Spleen (tissue), 11 donors: ENCODE results near the gene ARHGEF40. TPM values are rescaled to one million over a fixed set of nuclear protein-coding genes. Genes with fewer than 3 reads are reported as not detected.
A peak's percentile ranks its signal among the peaks of the same experiment; 100 is the strongest.

ENCODE experiments used
- DNase-seq: peaks from one replicate; pipeline ENCODE4 v3.0.0-alpha.2; 2020
- H3K27ac ChIP-seq, 8 donors: fragments of 200-600 bp; sonication (generic) in 7 of 8; 1 replicate in 4 of 8; 2 replicates in 4 of 8; pipeline versions ENCODE4 v1.5.0 to v1.8.0; 2016 to 2021; ENCODE audit warnings: inconsistent platforms in 4 of 8, mild to moderate bottlenecking in 4 of 8, moderate library complexity in 1 of 8
- H3K27me3 ChIP-seq, 7 donors: fragments of 200-600 bp; sonication (generic) in 6 of 7; replicated peaks in 1 of 7; 1 replicate in 4 of 7; 2 replicates in 3 of 7; pipeline versions ENCODE4 v1.5.0 to v1.8.0; 2016 to 2021; ENCODE audit warnings: inconsistent platforms in 3 of 7, mild to moderate bottlenecking in 1 of 7
- H3K36me3 ChIP-seq, 6 donors: fragments of 200-600 bp; sonication (generic) in 5 of 6; 1 replicate in 4 of 6; 2 replicates in 2 of 6; pipeline versions ENCODE4 v1.5.0 to v1.8.0; 2016 to 2021; ENCODE audit warnings: inconsistent platforms in 2 of 6
- H3K4me1 ChIP-seq, 6 donors: fragments of 200-600 bp; sonication (generic) in 5 of 6; 1 replicate in 3 of 6; 2 replicates in 3 of 6; pipeline versions ENCODE4 v1.5.0 to v1.8.0; 2016 to 2021; ENCODE audit warnings: inconsistent platforms in 3 of 6
- H3K4me3 ChIP-seq, 8 donors: fragments of 200-600 bp; sonication (generic) in 7 of 8; 1 replicate in 4 of 8; 2 replicates in 4 of 8; pipeline versions ENCODE4 v1.5.0 to v1.8.0; 2016 to 2021; ENCODE audit warnings: inconsistent platforms in 4 of 8, mild to moderate bottlenecking in 4 of 8, moderate library complexity in 2 of 8
- H3K9me3 ChIP-seq, 8 donors: fragments of 200-600 bp; sonication (generic) in 7 of 8; 1 replicate in 4 of 8; 2 replicates in 4 of 8; pipeline versions ENCODE4 v1.5.0 to v1.8.0; 2016 to 2021; ENCODE audit warnings: inconsistent platforms in 4 of 8
- POLR2A ChIP-seq, 3 donors: fragments of 450-650 bp; IDR thresholded peaks; one replicate each; pipeline ENCODE4 v1.5.1; 2017; ENCODE audit warnings: antibody characterized with exemption in 3 of 3, mild to moderate bottlenecking in 1 of 3
- POLR2AphosphoS5 ChIP-seq, 3 donors: sonication (generic); formaldehyde crosslinking; IDR thresholded peaks; one replicate each; pipeline ENCODE4 v1.5.1; 2017; ENCODE audit warnings: antibody characterized with exemption in 3 of 3
- WGBS, 5 donors: extraction: QIAGEN DNeasy Blood & Tissue Kit in 3 of 5; methylation state at CpG; one replicate each; pipeline versions ENCODE4 v1.1.5 to v1.1.7; 2013 to 2018; 5-methylcytosine and 5-hydroxymethylcytosine counted together
- intact Hi-C: fragments of 100-400 bp; cut with DNase I; formaldehyde crosslinking; loops from one replicate; pipeline ENCODE4 v1.15.0; 2023; ENCODE audit warnings: low total_unique reads
- polyA plus RNA-seq, 3 donors: library from polyadenylated mRNA; stranded (reverse); fragments of 200-250 nt; gene quantifications; one replicate each; pipeline ENCODE4 v1.2.1, GENCODE V29; 2013
- total RNA-seq, 7 donors: library from RNA; depleted of rRNA in 3 of 7; stranded (reverse); fragments of >200 nt in 3 of 7; fragmentation: NEBNext Ultra II Directional in 4 of 7; extraction: Animal tissue kit (Norgen Biotek cat#: 25700) in 4 of 7; gene quantifications; one replicate each; pipeline versions ENCODE4 v1.1.0 to v1.2.1, GENCODE V29; 2016 to 2021
- TF ChIP-seq, protein P1 (sequence below), 11 experiments: fragments of 200-600 bp in 7 of 11; fragments of 450-650 bp in 4 of 11; sonication (generic) in 4 of 11; IDR thresholded peaks in 8 of 11; conservative IDR thresholded peaks in 3 of 11; 1 replicate in 7 of 11; 2 replicates in 4 of 11; pipeline versions ENCODE4 v1.4.0 to v1.8.0; 2016 to 2021; ENCODE audit warnings: antibody characterized with exemption in 11 of 11, inconsistent platforms in 4 of 11, mild to moderate bottlenecking in 1 of 11
- donor health status: healthy with polysubstance abuse.
- donor health status: DM: no; HTN: no; CAD: no; lungs with moderate emphysema.
- donor health status: DM: no; HTN: no; CAD: no.
- donor health status: Bipolar disorder and iron deficiency.
- donor health status: healthy.
- donor health status: DM: no; HTN: no; CAD: no.
- donor health status: DM: yes; HTN: yes; CAD: no.

ARHGEF40 gene
- total and polyA plus RNA-seq, 10 donors, result 9.8 to 151 (median 92.5) TPM

DNA sequence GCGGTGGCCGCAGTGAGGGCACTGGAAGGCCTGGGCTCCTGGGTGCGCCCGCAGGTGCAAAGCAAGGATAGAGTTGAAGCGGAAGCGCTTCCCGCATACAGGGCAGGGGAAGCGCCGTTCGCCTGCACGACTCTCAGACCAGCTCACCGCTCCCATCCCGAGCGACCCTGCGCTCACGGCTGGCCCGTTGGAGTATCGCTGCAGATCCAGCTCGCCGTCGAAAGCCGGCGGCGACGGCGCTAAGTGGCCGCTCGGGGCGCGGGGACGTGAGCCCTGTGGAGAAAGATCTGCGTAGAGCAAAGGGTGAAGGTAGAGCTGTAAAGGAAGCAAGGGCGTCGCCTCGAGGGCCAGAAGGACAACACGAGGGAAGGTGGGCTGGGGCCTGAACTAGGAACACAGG is 22.9 kb downstream of the ARHGEF40 start:
- no peaks in the 10 kb centered on the region for H3K9me3 ChIP-seq
- no peak overlapping the region for H3K4me3 ChIP-seq
- TF ChIP-seq, protein P1, sequence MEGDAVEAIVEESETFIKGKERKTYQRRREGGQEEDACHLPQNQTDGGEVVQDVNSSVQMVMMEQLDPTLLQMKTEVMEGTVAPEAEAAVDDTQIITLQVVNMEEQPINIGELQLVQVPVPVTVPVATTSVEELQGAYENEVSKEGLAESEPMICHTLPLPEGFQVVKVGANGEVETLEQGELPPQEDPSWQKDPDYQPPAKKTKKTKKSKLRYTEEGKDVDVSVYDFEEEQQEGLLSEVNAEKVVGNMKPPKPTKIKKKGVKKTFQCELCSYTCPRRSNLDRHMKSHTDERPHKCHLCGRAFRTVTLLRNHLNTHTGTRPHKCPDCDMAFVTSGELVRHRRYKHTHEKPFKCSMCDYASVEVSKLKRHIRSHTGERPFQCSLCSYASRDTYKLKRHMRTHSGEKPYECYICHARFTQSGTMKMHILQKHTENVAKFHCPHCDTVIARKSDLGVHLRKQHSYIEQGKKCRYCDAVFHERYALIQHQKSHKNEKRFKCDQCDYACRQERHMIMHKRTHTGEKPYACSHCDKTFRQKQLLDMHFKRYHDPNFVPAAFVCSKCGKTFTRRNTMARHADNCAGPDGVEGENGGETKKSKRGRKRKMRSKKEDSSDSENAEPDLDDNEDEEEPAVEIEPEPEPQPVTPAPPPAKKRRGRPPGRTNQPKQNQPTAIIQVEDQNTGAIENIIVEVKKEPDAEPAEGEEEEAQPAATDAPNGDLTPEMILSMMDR (IDR thresholded peaks at IDR 0.05 in 8 of 11, conservative IDR thresholded peaks at IDR 0.05 in 3 of 11), result no peak
- TF ChIP-seq POLR2AphosphoS5 (IDR thresholded peaks at IDR 0.05) (no peak), POLR2A (IDR thresholded peaks at IDR 0.05) (no peak)
- intact Hi-C loops, result loop anchor here (5.0 kb wide), 1 partner anchor 76 kb away; no protein-coding TSS in a partner anchor
- peaks cover 0 to 10% (median 0%) of the 10 kb centered on the region in 7 donors for H3K27me3 ChIP-seq
- no peak for DNase-seq
- peaks cover 5 to 72% (median 33%) of the 10 kb centered on the region in 6 donors for H3K4me1 ChIP-seq
- H3K27ac ChIP-seq, result no peak overlapping the region
- WGBS, 5 donors, result 77 to 87% (median 84%) methylated on average over 31 to 36 of the region's 36 CpGs
- H3K36me3 ChIP-seq, result peaks cover 0 to 49% (median 5%) of the 10 kb centered on the region in 6 donors

DNA sequence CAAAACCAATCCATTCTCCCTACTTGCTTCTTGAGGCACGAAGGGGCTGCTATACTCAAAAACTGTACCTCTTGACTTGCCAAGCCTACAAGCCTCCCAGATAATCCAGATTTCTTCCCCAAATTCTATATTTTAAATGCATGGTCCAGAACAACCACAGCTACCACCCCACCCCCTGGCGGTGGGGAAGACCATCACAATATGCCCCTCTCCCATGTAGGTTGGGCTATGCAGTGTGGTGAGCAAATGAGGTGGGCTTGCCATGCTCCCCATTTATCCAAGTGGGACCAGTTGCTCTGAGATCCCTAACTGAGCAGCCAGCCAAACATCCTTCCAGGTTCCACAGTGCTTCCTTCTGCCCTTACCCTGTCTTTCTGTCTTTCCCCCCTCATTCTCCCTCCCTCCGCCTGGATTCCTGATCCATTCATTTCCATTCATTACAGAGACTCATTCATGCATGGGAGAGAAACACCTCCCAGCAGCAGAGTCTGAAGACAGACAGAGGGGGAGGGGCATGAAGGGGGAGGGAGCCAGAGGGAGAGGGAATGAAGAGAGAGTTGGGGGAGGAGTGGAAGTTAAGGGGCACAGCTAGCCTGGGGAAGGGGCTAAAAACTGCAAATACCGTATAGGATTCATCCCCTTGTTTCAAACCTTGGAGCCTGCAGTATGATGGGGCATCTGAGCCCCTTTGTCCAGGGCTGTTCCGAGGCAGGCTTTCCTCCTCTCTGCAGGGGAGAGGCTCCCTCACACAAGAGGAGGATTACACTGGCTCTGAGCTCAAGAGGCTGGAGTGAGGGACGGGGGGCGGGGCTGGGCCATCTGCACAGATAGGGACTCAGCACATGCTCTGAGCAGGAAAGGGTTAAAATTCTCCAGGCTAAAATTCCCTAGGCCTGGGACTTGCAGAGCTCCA is 23.9 kb downstream of the ARHGEF40 start:
- H3K36me3 ChIP-seq, result peaks cover 0 to 39% (median 5%) of the 10 kb centered on the region in 6 donors
- WGBS, 5 donors, result 73 to 83% (median 81%) methylated on average over 7 of the region's 7 CpGs
- intact Hi-C loops, result loop anchor here (5.0 kb wide), 1 partner anchor 77 kb away; no protein-coding TSS in a partner anchor
- no peak for DNase-seq
- H3K27me3 ChIP-seq, result peaks cover 0 to 17% (median 0%) of the 10 kb centered on the region in 7 donors
- H3K27ac ChIP-seq, result no peak overlapping the region
- no peaks in the 10 kb centered on the region for H3K9me3 ChIP-seq
- H3K4me3 ChIP-seq, result no peak overlapping the region
- H3K4me1 ChIP-seq, result peaks cover 8 to 71% (median 36%) of the 10 kb centered on the region in 6 donors
- TF ChIP-seq POLR2AphosphoS5 (IDR thresholded peaks at IDR 0.05) (peak in 1 of 3 donors; percentile 9), POLR2A (IDR thresholded peaks at IDR 0.05) (no peak)

DNA sequence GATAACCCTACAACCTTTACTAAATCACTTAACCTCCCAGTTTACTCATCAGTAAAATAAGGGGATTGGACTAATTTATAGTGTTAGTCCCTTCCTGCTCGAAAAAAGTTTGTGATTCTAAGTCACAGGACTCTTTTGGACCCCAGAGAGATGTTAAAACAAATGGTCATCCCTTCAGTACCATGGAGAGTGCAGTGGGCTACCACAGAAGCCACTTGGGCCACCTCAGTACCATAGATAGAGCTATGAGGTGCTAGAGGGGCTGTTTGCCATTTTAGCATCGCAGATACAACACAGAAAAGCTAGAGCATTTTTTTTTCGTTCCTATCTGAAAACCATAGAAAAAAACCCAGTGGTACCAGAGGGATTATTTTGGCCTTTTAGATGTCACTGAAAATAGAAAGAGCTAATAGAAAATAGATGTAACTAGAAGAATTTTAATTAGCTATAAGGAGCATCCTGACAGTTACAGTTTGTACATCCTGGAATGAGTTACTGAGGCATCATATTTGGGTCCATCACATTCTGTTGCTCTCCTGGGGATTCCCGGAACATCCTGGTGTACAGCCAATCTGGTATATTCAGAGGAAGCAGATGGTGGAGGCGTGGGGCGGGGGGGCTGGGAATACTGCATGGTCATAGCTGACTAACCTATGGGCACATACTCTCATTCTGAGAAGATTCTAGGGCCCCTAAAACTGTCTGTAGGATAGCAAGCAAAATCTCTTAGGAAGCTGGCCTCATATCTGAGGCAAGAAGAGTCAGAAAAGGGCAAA is 25.5 kb downstream of the ARHGEF40 start:
- H3K27ac ChIP-seq, result peak overlapping the region in 6 of 8 donors; percentile 29 to 86 (median 54)
- no peaks in the 10 kb centered on the region for H3K9me3 ChIP-seq
- 60 to 75% (median 65%) methylated on average over 6 of the region's 6 CpGs for WGBS, 5 donors
- TF ChIP-seq POLR2A (IDR thresholded peaks at IDR 0.05) (no peak), POLR2AphosphoS5 (IDR thresholded peaks at IDR 0.05) (no peak)
- TF ChIP-seq, protein P1 (IDR thresholded peaks at IDR 0.05 in 8 of 11, conservative IDR thresholded peaks at IDR 0.05 in 3 of 11), result no peak
- intact Hi-C loops, result no loop called here
- no peak for DNase-seq
- no peak overlapping the region for H3K4me3 ChIP-seq
- H3K27me3 ChIP-seq, result peaks cover 0 to 21% (median 0%) of the 10 kb centered on the region in 7 donors
- peaks cover 0 to 23% (median 4%) of the 10 kb centered on the region in 6 donors for H3K36me3 ChIP-seq
- H3K4me1 ChIP-seq, result peaks cover 14 to 68% (median 38%) of the 10 kb centered on the region in 6 donors

DNA sequence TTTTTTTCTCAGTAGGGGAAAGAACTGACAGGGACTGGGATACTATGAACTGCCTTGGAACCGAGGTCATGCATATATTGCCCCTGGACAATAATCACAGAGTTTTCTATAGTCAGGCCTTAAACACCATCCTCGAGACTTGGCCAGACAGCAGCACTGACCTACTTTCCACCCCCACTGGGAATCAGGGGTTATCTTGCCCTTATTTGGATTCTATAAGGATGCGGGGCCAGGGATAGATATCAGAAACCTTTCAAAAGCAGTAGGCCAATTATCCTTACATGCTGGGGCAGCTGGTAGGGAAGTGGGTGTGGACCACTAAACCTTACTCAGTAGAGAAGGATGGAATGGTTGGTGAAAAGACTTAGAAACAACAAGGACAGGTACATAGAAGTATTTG is 26.3 kb downstream of the ARHGEF40 start:
- TF ChIP-seq POLR2AphosphoS5 (IDR thresholded peaks at IDR 0.05), result no peak
- TF ChIP-seq, protein P1 (IDR thresholded peaks at IDR 0.05 in 8 of 11, conservative IDR thresholded peaks at IDR 0.05 in 3 of 11), result no peak
- TF ChIP-seq POLR2A (IDR thresholded peaks at IDR 0.05), result no peak
- Histone ChIP-seq H3K4me1 (peaks cover 14 to 60% (median 36%) of the 10 kb centered on the region in 6 donors), H3K27ac (peak overlapping the region in 5 of 8 donors; percentile 29 to 86 (median 68)), H3K4me3 (no peak overlapping the region), H3K36me3 (peaks cover 0 to 15% (median 0%) of the 10 kb centered on the region in 6 donors), H3K9me3 (no peaks in the 10 kb centered on the region), H3K27me3 (peaks cover 0 to 21% (median 0%) of the 10 kb centered on the region in 7 donors)
- no peak for DNase-seq
- 75 to 89% (median 85%) methylated on average over 3 of the region's 3 CpGs for WGBS, 5 donors
- intact Hi-C loops, result no loop called here
